DMS79 (cell line): ENCODE data around the gene FOXS1.
A peak's percentile ranks its signal among the peaks of the same experiment; 100 is the strongest.
"Not testable (repeated sequence)": the region's sequence is repeated elsewhere in the genome, so short reads cannot be mapped to it uniquely, and the experiment has no call there.

Source experiments
- DNase-seq: peaks from one replicate; lab custom pipeline; 2025; lab: John Stamatoyannopoulos, UW

Gene FOXS1

GRCh38 chr20:31821427-31821826 lies 24.0 kb downstream of the FOXS1 start:
- no peak for DNase-seq

GRCh38 chr20:31820228-31820627 lies 25.2 kb downstream of the FOXS1 start:
- no peak for DNase-seq

- no peak for DNase-seq
Observed at GRCh38 chr20:31819083-31819784, 26.2 kb downstream of the FOXS1 start, which contains the start of gene MYLK2. Gene MYLK2 (plus strand): TSS chr20:31819356. CDS start chr20:31819581, 225 bp downstream.

- DNase-seq, result no peak
Observed at GRCh38 chr20:31818376-31818908, 27.0 kb downstream of the FOXS1 start.

- no peak for DNase-seq
Observed at GRCh38 chr20:31817461-31817860, 27.9 kb downstream of the FOXS1 start.

GRCh38 chr20:31816221-31816620 lies 29.2 kb downstream of the FOXS1 start:
- DNase-seq, result no peak

GRCh38 chr20:31815408-31816188 lies 29.8 kb downstream of the FOXS1 start:
- peak; percentile 30 for DNase-seq

- DNase-seq, result not testable (repeated sequence)
Observed at GRCh38 chr20:31814142-31814541, 31.3 kb downstream of the FOXS1 start.

GRCh38 chr20:31813611-31814010 lies 31.8 kb downstream of the FOXS1 start:
- DNase-seq, result no peak

- no peak for DNase-seq
Observed at GRCh38 chr20:31811796-31812728, 33.3 kb downstream of the FOXS1 start.

- DNase-seq, result no peak
Observed at GRCh38 chr20:31811198-31811597, 34.2 kb downstream of the FOXS1 start.

GRCh38 chr20:31809661-31810060 lies 35.7 kb downstream of the FOXS1 start:
- DNase-seq, result no peak

- no peak for DNase-seq
Observed at GRCh38 chr20:31808481-31808880, 36.9 kb downstream of the FOXS1 start.

- no peak for DNase-seq
Observed at GRCh38 chr20:31806564-31807355, 38.6 kb downstream of the FOXS1 start.

- DNase-seq, result no peak
Observed at GRCh38 chr20:31803552-31804291, 41.7 kb downstream of the FOXS1 start.

- DNase-seq, result no peak
Observed at GRCh38 chr20:31801508-31801907, 43.9 kb downstream of the FOXS1 start.

- no peak for DNase-seq
Observed at GRCh38 chr20:31797364-31797763, 48.0 kb downstream of the FOXS1 start.
